ENCODE measurements around the gene RNF222. TPM values are rescaled to one million over a fixed set of nuclear protein-coding genes. Genes with fewer than 3 reads are reported as not detected.

Gene RNF222
- total RNA-seq, 1 donor from 2014 or later, result not detected

DNA sequence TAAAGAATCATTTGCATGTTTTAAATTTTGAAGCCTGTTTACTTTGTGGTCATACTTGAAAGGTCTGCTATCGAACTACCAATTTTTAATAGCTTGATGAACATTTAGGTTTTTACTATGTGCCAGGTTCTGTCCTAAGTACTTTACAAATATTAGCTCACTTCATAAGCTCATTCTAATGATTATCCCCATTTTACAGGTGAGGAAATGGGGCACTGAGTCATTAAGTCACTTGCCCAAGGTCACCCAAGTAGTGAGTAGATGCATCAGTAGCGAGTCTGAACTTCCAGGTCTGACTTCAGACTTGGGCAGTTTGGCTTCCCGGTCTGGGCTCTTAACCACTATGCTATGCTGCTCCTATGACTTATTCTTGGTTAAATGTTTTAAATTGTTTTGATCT is 42.1 kb upstream of the RNF222 start:
- intact Hi-C loops (cut with DNase I), result no loop called here
- TF ChIP-seq, protein P1, sequence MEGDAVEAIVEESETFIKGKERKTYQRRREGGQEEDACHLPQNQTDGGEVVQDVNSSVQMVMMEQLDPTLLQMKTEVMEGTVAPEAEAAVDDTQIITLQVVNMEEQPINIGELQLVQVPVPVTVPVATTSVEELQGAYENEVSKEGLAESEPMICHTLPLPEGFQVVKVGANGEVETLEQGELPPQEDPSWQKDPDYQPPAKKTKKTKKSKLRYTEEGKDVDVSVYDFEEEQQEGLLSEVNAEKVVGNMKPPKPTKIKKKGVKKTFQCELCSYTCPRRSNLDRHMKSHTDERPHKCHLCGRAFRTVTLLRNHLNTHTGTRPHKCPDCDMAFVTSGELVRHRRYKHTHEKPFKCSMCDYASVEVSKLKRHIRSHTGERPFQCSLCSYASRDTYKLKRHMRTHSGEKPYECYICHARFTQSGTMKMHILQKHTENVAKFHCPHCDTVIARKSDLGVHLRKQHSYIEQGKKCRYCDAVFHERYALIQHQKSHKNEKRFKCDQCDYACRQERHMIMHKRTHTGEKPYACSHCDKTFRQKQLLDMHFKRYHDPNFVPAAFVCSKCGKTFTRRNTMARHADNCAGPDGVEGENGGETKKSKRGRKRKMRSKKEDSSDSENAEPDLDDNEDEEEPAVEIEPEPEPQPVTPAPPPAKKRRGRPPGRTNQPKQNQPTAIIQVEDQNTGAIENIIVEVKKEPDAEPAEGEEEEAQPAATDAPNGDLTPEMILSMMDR (IDR thresholded peaks at IDR 0.05), result no peak
- no peak overlapping the region for H3K4me3 ChIP-seq
- H3K4me1 ChIP-seq, result peaks cover 28% of the 10 kb centered on the region
- no peaks in the 10 kb centered on the region for H3K9me3 ChIP-seq
- DNase-seq (no peak), ATAC-seq (no peak)
- peaks cover 30% of the 10 kb centered on the region for H3K36me3 ChIP-seq
- H3K27me3 ChIP-seq, result no peaks in the 10 kb centered on the region
- no peak overlapping the region for H3K27ac ChIP-seq

DNA sequence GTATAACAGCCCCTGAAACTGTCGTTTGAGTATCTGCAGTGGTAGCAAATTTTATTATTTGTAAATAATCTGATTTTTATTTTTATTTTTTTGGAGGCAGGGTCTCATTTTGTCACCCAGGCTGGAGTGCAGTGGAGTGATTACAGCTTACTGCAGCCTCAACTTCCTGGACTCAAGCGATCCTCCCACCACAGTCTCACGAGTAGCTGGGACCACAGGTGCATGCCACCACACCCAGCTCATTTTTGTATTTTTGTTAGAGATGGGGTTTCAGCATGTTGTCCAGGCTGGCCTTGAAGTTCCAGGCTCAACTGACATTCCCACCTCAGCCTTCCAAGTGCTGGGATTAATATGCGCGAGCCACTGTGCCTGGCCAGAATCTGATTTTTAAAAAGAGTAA is 40.8 kb upstream of the RNF222 start:
- no peak overlapping the region for H3K4me3 ChIP-seq
- no peak for ATAC-seq
- H3K27ac ChIP-seq, result no peak overlapping the region
- TF ChIP-seq, protein P1 (IDR thresholded peaks at IDR 0.05), result no peak
- no peaks in the 10 kb centered on the region for H3K27me3 ChIP-seq
- peaks cover 20% of the 10 kb centered on the region for H3K36me3 ChIP-seq
- H3K4me1 ChIP-seq, result peaks cover 25% of the 10 kb centered on the region
- intact Hi-C loops (cut with DNase I), result no loop called here
- no peaks in the 10 kb centered on the region for H3K9me3 ChIP-seq
- DNase-seq, result no peak

DNA sequence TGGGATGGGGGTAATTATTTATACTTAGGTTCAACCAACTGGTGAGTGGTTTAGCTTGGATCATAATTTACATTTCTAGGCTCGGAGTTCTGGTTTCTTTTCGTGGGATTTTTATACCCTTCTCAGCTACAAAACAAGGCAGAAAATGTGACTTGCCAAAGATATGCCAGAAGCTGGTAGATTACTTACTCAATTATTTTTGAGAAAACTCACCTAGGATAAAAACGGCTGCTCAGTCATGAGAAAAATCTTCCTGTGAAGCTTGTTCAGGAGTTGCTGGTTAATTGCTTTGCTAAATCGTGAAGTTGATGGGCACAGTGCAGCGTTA is 39.2 kb upstream of the RNF222 start:
- Histone ChIP-seq H3K27me3 (no peaks in the 10 kb centered on the region), H3K9me3 (no peaks in the 10 kb centered on the region), H3K4me1 (peaks cover 23% of the 10 kb centered on the region), H3K4me3 (peak overlapping the region; percentile 89), H3K27ac (peak overlapping the region; percentile 100), H3K36me3 (peaks cover 20% of the 10 kb centered on the region)
- no peak for ATAC-seq
- TF ChIP-seq, protein P1 (IDR thresholded peaks at IDR 0.05), result no peak
- no peak for DNase-seq
- intact Hi-C loops (cut with DNase I), result no loop called here

DNA sequence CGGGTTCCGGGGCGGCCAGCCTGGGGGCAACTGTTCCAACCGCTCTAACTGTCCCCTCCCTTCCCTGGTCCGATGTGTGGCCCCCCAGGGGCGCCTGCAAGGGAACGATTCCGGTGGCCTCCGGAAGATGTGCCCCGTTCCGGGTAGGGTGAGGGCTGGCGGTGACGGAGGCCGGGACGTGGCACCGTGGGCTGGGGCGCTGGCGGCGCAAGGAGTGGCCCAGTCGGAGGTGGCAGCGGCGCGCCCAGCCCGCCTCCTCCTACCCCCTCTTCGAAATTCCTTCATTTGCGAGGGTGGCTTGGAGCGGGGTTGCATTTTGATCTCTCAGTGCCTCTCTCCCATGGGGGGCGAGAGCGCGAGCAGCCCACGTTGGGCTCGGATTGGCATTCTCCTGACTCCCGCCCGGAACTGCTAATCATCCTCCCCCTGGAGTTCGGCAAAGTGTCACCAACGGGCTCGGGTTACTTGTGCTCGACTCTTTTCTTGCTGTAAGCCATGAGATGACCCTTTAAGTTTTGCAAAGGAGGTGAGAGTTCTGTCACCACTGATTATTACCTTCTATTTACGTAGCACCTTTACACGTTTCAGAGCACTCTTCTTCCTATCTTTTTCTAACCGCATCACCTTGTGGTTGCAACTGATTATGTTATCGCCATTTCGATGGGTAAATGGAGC is 38.7 kb upstream of the RNF222 start:
- Histone ChIP-seq H3K4me3 (peak overlapping the region; percentile 89), H3K27me3 (no peaks in the 10 kb centered on the region), H3K27ac (peak overlapping the region; percentile 100), H3K36me3 (peaks cover 20% of the 10 kb centered on the region), H3K4me1 (peaks cover 19% of the 10 kb centered on the region), H3K9me3 (no peaks in the 10 kb centered on the region)
- ATAC-seq, result peak; percentile 87
- TF ChIP-seq, protein P1 (IDR thresholded peaks at IDR 0.05), result no peak
- intact Hi-C loops (cut with DNase I), result no loop called here
- DNase-seq, result peak; percentile 90

DNA sequence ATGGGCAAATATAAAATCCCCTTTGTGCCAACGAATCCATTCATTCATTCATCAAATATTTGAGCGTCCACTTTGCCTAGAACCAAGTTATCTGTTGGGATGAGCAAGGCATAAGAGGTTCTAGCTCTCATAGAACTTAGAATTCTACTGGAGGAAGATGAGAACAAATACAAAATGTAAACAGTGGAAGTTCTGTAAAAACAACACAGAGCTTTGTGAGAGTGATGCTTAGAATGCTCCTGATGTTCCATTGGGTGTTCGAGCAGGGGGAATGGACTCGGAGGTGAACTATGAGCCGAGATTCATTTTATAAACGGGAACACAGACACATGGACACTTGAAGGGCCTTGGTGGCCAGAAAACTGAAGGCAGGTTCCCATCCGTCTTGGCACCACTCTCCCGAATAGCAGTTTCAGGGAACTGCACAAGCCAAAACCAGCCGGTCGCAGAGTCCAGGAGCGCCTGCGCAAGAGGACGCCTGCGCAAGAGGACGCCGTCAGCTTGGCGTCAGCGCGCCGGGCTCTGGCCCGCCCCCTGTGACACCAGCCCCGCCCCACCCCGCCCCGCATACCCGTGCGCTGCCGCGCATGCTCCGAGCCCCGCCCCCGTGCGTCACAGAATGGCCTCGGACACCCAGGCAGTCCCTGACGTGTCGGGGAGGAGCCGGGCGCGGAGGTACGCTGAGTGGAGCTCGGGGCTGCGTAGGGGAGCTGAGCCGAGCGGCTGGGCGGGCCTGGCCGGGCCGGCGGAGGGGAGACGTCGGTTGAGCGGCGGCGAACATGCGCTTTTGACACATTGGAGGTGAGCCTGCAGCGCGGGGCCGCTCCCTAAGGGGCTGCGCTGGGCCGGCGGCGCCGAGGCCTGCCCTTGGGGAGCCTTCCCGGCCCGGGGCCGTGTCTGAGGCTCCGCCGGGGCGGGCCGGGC is 37.9 kb upstream of the RNF222 start, which contains the start of gene NDEL1:
Gene NDEL1 (plus strand): TSS at position 640 of the 924 bp plus-strand sequence. CDS start 8,388 bp downstream, outside the sequence.
- Histone ChIP-seq H3K4me3 (peak within 1 kb of the TSS; percentile 89), H3K36me3 (peaks cover 20% of the 10 kb centered on the region), H3K4me1 (peaks cover 15% of the 10 kb centered on the region), H3K27ac (peak within 1 kb of the TSS; percentile 100), H3K27me3 (no peaks in the 10 kb centered on the region), H3K9me3 (no peaks in the 10 kb centered on the region)
- peak; percentile 97 for ATAC-seq
- TF ChIP-seq, protein P1 (IDR thresholded peaks at IDR 0.05), result no peak
- peak; percentile 100 for DNase-seq
- intact Hi-C loops (cut with DNase I), result no loop called here
